ENCODE data around the gene IL4. TPM values are rescaled to one million over a fixed set of nuclear protein-coding genes. Genes with fewer than 3 reads are reported as not detected.

IL4 gene
- total and polyA plus RNA-seq, 2 of the 13 experiments (the other 11 are each of a cell fraction or from before 2014, with no cell fraction given) = not detected

DNA sequence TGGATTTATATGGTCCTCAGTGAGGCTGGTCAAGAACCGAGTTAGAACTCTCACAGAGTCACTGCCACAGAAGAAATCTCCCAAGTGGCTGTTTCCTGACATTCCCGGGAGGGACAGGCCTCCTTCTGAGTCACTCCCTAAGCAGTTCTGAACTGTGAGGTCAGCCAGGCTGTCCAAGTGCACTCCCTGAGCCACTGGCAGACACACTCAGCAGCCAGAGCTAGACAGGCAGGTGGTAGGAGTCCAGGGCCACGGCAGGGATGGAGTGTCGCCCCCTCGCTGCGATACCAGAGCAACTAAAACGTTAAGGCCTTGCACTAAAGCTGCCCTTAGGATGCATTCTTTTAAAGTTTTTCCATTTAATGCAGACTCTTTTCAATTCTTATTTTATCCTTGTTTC is 3.4 kb downstream of the IL4 start:
- no peaks in the 10 kb centered on the region for H3K79me2 ChIP-seq (ENCODE audit: insufficient read depth, low read length)
- no peak overlapping the region for H2AFZ ChIP-seq (ENCODE audit: low read length)
- FAIRE-seq (peak; percentile 4), DNase-seq (ENCODE audit: low spot score) (peak; percentile 31), ATAC-seq (peak; percentile 86)
- POLR2A ChIA-PET = interaction anchor here (1.3 kb wide), 1 partner anchor 162 kb away, joined by 4 read pairs; no protein-coding TSS in a partner anchor
- H3K27me3 ChIP-seq (ENCODE audit: control insufficient read depth in 1 of 2, insufficient read depth in 2 of 2, low read length in 2 of 2) = peaks cover 1 to 11% of the 10 kb centered on the region in 2 experiments; a peak in 3 of 5 replicates
- no peak overlapping the region for H3K9ac ChIP-seq (ENCODE audit: insufficient read depth, low read depth, low read length)
- intact Hi-C loops (cut with micrococcal nuclease; ENCODE audit: unreplicated experiment) = loop anchor here (1.0 to 10.0 kb wide), 3 partner anchors 62 to 290 kb away; no protein-coding TSS in a partner anchor
- H4K20me1 ChIP-seq (ENCODE audit: insufficient read depth, low read length) = no peaks in the 10 kb centered on the region
- no peak overlapping the region for H3K27ac ChIP-seq (ENCODE audit: extremely low read length, insufficient read depth, low read length)
- in situ Hi-C loops (cut with HindIII; ENCODE audit: extremely low pct_ligation_motif_present, low pct_unique_long_range_greater_than_20kb) = no loop called here
- no peaks in the 10 kb centered on the region for H3K9me3 ChIP-seq (ENCODE audit: low read length)
- CTCF ChIA-PET (ENCODE audit: low intra/inter-chr PET ratio, low total read pairs) = interaction anchor here (1.4 to 1.5 kb wide), 2 partner anchors 151 to 291 kb away, joined by 7 to 12 read pairs; no protein-coding TSS in a partner anchor
- peaks cover 35% of the 10 kb centered on the region for H3K4me1 ChIP-seq (ENCODE audit: insufficient read depth, low read length)
- TF ChIP-seq FOSL2 (CRISPR knock-in tag; IDR thresholded peaks at IDR 0.05) (0 out of 2 replicates have a peak, but pooled peaks have one; percentile 35), ZFP36L1 (CRISPR knock-in tag; IDR thresholded peaks at IDR 0.05) (no peak), ZNF101 (CRISPR knock-in tag; IDR thresholded peaks at IDR 0.05; ENCODE audit: borderline replicate concordance, low read depth) (no peak), XRCC5 (optimal IDR thresholded peaks at IDR 0.05; ENCODE audit: low read length) (peak; percentile 88), AGO2 (optimal IDR thresholded peaks at IDR 0.05; ENCODE audit: low read depth, low read length) (no peak), ZNF777 (CRISPR knock-in tag; IDR thresholded peaks at IDR 0.05) (no peak), ZNF550 (CRISPR knock-in tag; IDR thresholded peaks at IDR 0.05; ENCODE audit: borderline replicate concordance) (peak; percentile 91; the same call in 1 of the 2 replicates), RARA (CRISPR knock-in tag; IDR thresholded peaks at IDR 0.05) (0 out of 2 replicates have a peak, but pooled peaks have one; percentile 11), KDM2A (CRISPR knock-in tag; IDR thresholded peaks at IDR 0.05; ENCODE audit: borderline replicate concordance, low read depth) (0 out of 2 replicates have a peak, but pooled peaks have one; percentile 25), SAP130 (CRISPR knock-in tag; IDR thresholded peaks at IDR 0.05; ENCODE audit: low read depth) (peak; percentile 26; the same call in 1 of the 2 replicates), STAG1 (CRISPR knock-in tag; IDR thresholded peaks at IDR 0.05) (peak; percentile 78), RNF2 (conservative IDR thresholded peaks at IDR 0.05; ENCODE audit: low read depth) (no peak), HMGXB4 (CRISPR knock-in tag; IDR thresholded peaks at IDR 0.05; ENCODE audit: borderline replicate concordance in 1 of 2, low read depth in 1 of 2) (0 out of 4 replicates have a peak, but pooled peaks of 1 of the 2 experiments have one; percentile 50), SKI (IDR thresholded peaks at IDR 0.05; ENCODE audit: partially characterized antibody) (peak; percentile 21), ZFX (CRISPR knock-in tag; IDR thresholded peaks at IDR 0.05; ENCODE audit: low read depth) (0 out of 2 replicates have a peak, but pooled peaks have one; percentile 14), TEAD3 (CRISPR knock-in tag; optimal IDR thresholded peaks at IDR 0.05; ENCODE audit: borderline replicate concordance) (peak; percentile 14), RAD21 (CRISPR knock-in tag; IDR thresholded peaks at IDR 0.05) (peak; percentile 38; the same call in 1 of the 2 replicates), POLR2AphosphoS5 (IDR thresholded peaks at IDR 0.05; ENCODE audit: low read depth, low read length) (no peak), SMC3 (IDR thresholded peaks at IDR 0.05; ENCODE audit: low read length) (peak; percentile 39)
- TF ChIP-seq, protein P1, sequence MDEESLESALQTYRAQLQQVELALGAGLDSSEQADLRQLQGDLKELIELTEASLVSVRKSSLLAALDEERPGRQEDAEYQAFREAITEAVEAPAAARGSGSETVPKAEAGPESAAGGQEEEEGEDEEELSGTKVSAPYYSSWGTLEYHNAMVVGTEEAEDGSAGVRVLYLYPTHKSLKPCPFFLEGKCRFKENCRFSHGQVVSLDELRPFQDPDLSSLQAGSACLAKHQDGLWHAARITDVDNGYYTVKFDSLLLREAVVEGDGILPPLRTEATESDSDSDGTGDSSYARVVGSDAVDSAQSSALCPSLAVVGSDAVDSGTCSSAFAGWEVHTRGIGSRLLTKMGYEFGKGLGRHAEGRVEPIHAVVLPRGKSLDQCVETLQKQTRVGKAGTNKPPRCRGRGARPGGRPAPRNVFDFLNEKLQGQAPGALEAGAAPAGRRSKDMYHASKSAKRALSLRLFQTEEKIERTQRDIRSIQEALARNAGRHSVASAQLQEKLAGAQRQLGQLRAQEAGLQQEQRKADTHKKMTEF (CRISPR knock-in tag; IDR thresholded peaks at IDR 0.05) = 0 out of 2 replicates have a peak, but pooled peaks have one; percentile 20
- TF ChIP-seq, protein P2, sequence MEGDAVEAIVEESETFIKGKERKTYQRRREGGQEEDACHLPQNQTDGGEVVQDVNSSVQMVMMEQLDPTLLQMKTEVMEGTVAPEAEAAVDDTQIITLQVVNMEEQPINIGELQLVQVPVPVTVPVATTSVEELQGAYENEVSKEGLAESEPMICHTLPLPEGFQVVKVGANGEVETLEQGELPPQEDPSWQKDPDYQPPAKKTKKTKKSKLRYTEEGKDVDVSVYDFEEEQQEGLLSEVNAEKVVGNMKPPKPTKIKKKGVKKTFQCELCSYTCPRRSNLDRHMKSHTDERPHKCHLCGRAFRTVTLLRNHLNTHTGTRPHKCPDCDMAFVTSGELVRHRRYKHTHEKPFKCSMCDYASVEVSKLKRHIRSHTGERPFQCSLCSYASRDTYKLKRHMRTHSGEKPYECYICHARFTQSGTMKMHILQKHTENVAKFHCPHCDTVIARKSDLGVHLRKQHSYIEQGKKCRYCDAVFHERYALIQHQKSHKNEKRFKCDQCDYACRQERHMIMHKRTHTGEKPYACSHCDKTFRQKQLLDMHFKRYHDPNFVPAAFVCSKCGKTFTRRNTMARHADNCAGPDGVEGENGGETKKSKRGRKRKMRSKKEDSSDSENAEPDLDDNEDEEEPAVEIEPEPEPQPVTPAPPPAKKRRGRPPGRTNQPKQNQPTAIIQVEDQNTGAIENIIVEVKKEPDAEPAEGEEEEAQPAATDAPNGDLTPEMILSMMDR (CRISPR knock-in tag; IDR thresholded peaks at IDR 0.05) = peak; percentile 82
- no peak overlapping the region for H3K4me2 ChIP-seq (ENCODE audit: low read depth, low read length)
- WGBS (ENCODE audit: low lambda C conversion rate) = 0% methylated on average over 5 of the region's 7 CpGs
- BruUV-seq (replicated peaks) = no TSS peak
- H3K4me3 ChIP-seq (replicated peaks in 1 of 3; ENCODE audit: insufficient read depth in 1 of 3, low read depth in 2 of 3, low read length in 3 of 3) = no peak overlapping the region
- no peaks in the 10 kb centered on the region for H3K36me3 ChIP-seq (replicated peaks in 1 of 2; ENCODE audit: control insufficient read depth in 1 of 2, insufficient read depth in 2 of 2, low read length in 2 of 2)

Measured in HepG2 (cell line).